Raji (cell line): ENCODE data around the gene HOMER2.
A peak's percentile ranks its signal among the peaks of the same experiment; 100 is the strongest.

ENCODE experiments used
- POLR2A ChIP-seq: IDR thresholded peaks from 2 replicates; pipeline ENCODE4 v1.6.1; 2011; ENCODE audit warnings: low read depth, low read length, control low read depth; ENCODE audit not compliant: insufficient read depth

Gene HOMER2

DNA sequence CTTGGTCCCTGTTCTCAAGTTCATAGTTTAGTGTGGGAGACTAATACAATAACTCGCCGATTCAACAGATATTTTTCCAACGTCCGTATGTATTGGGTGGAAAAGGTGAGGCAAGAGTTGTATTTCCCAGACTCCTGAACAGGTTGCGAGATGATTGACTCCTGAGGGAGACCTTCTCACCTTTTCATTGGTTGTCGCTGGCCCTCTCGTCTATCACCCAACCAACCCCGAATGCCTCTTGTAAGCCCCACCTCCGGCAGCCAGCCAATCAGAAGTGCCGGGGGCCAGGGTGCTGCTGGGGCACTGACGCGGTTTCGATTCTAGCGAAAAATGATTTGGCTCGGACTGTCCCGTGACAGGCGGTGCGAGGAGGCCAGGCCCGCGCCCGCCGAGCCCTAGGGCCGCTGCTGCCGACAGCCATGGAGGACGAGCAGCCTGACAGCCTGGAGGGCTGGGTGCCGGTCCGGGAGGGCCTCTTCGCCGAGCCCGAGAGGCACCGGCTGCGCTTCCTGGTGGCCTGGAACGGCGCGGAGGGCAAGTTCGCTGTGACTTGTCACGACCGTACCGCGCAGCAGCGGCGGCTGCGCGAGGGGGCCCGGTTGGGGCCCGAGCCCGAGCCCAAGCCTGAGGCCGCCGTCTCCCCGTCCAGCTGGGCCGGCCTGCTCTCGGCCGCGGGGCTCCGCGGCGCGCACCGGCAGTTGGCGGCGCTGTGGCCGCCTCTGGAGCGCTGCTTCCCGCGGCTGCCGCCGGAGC, 143.0 kb downstream of the HOMER2 start, which contains the start of gene WHAMM:
Gene WHAMM (plus strand): TSS at position 321 of the 753 bp plus-strand sequence. CDS start 99 bp downstream, at position 420.
- TF ChIP-seq POLR2A, result peak; percentile 92

DNA sequence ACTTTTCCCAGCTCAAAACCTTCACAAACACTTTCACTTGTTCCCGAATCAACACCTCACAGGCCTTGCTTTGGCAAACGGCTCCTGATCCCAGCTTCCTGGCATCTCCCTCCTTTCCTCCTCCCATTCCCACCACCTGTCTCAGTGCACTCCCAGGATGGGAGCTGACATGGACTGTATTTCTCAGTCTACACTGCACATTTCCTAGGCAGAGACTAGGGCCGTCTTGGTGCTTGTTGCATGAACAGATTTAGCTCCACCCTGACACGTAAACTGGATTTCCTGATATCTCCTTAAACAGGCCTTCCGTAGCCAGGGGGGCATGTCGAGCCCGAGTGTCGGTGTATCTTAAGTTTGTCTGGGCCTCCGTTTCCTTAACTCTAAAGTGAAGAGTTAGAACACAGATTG, 143.9 kb downstream of the HOMER2 start:
- TF ChIP-seq POLR2A, result no peak

DNA sequence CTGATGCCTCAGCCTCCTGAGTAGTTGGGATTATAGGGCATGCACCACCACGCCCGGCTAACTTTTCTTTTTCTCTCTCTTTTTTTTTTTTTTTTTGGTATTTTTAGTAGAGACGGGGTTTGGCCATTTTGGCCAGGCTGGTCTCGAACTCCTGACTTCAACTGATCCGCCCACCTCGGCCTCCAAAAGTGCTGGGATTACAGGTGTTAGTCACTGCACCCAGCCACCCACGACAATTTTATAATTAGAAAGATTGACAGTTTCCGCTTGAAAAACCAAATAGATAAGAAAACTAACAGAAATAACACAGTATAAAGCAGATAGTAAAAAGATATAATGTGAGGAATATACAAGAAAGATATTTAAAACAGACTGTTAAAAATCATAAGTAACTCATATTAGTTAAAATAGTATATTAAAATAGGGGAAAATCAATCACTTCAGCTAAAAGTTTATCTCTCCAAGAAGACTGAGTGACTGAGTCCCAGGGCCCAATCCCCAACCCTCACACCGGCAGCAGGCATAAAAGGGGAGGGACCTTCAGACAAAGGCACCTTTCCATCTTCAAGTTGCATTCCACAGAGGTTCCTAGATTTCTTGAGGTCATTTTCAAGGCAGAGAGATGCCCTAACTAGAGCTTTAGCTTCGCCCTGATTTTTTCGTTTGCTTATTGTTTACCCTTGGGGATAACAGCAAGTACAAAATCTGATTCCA, 144.4 kb downstream of the HOMER2 start:
- TF ChIP-seq POLR2A, result no peak

DNA sequence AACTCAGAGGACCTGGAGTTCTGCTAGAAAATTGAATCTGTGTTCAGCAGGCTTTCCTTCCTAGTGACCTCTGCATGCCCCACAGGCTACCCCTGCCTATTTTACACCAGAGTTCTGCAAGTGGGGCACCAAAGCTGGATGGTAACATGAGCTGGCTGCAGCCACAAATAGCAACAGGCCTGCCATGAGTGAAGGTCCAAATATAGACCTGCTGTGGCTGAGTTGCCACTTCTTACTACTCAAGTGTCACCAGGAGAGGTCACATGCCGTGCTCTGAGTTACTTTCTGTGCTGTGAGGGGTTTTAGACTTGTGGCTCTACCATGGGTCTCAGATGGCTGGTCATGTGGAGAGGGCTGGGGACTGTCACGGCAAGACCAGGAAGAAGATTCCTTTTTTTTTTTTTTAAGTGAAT, 146.5 kb downstream of the HOMER2 start, which contains the start of gene FSD2:
Gene FSD2 (minus strand): TSS at position 76 of the 413 bp plus-strand sequence. CDS start 18,679 bp downstream, outside the sequence.
- TF ChIP-seq POLR2A, result no peak

DNA sequence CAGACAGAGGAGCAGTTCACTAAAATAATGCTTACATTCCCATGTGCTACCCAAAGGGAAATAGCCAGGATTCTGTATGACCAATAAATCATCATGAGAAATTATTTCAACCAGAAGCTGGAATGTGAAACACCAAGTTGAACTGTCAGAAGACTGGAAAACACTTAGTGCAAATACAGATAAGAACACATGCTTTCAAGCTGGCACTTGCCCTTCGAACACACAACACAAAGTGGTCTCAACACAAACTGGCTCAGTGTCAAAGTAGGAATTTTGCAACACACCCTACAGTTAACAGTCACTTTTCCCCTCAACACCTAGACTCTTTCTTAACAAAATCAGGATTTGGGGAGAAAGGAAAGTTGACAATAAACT, 148.0 kb downstream of the HOMER2 start:
- TF ChIP-seq POLR2A, result no peak

DNA sequence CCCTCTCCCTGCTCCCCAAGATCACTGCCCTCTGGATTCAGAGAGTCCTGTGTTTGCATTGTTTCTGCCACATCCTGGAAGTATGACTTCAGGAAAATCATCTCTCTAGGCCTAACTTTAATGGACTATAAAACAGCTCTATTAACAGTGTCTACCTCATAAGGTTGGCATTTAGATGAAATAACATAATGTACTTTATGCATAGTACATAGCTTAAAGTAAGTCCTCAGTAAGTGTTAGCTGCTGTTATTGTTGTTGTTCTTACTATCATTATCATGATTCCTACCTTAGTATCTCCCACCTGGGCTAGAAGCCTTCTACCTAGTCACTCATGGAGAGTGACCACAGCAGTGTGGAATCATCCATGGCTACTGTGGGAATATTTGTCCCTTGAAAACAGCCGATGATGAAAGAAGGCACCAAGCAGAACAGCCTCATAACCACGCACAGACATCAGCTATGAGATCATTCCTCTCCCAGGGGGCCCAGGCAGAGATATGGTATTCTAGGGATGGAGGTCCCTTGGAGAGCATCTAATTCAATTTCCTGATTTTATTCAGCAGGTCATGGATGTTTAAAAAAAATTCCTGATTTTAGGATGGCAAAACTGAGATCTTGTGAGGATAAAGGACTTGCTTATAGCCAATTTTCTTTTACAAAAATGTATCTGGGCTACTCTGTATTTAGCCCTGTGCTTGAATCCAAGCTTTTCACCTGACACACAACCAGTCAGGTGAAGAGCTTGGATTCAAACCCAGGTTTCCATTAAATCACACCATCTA, 148.5 kb downstream of the HOMER2 start:
- TF ChIP-seq POLR2A, result no peak

DNA sequence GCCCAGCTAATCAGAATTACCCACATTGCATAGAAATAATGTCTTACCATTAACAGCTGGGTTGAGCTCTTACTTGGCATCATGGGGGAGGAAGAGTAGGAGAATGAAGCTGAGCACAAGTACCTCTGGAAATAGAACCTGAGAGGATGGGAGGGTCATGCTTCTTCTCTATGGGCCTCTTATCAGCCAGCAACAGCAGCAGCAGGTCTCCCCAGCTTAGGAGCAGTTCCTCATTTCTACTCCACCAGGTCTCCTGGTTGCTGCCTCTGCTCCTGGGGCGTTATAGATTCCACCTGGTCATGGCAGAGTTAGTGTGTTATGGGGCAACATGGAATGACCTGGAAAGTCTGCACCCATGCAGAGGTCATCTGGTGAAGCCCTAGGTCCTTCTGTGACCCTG, 150.0 kb downstream of the HOMER2 start:
- no peak for TF ChIP-seq POLR2A

DNA sequence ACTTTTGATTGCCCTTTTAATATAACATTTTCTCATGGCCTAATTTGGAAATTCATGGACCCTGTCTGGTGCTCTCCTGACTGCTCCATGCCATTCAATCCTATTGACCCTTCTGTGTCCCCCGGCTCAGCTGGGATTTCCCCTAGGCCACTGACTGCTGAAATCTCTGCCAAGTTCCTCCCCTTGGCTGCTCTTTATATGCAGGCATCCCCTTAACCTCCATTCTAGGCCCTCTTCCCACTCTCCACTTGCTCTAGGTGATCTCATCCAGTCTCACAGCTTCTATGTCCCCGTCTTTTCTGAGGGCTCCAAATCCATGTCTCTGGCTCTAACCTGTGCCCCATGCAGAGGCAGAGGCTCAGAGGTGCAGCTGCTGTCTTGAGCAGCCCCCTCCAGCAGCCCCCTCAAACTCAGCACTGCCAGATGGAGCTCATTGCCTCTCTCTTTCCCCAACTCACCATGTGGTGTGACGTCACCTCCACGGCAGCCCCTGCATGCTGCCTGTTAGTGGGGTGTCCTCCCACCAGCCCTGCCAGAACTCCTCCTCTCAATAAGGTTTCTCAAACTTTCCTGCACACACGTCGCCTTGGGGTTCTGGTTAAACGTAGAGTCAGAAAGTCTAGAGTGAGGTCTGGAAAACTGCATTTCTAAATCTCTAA, 153.2 kb downstream of the HOMER2 start:
- no peak for TF ChIP-seq POLR2A
